Right ventricle myocardium superior (tissue), 1 donor: ENCODE data around the gene CALM3. TPM values are rescaled to one million over a fixed set of nuclear protein-coding genes. Genes with fewer than 3 reads are reported as not detected.
"Not testable (repeated sequence)": the region's sequence is repeated elsewhere in the genome, so short reads cannot be mapped to it uniquely, and the experiment has no call there.

Experiments
- ATAC-seq: fragments of 200-7000 bp; cut with Tn5 transposase; one replicate; pipeline ENCODE4 v1.9.1; 2020; ENCODE audit warnings: mild to moderate bottlenecking; ENCODE audit not compliant: poor library complexity
- DNase-seq: peaks from one replicate; pipeline ENCODE4 v3.0.0-alpha.2; 2020
- intact Hi-C: fragments of 100-400 bp; cut with DNase I; formaldehyde crosslinking; loops from one replicate; pipeline ENCODE4 v1.11.2; 2022
- long read RNA-seq: library from polyadenylated mRNA; unstranded; transcript quantifications from one replicate; pipeline ENCODE4 v2.0.0, GENCODE V29; 2021
- total RNA-seq: library from RNA; stranded (reverse); fragmentation: NEBNext Ultra II Directional; extraction: Animal tissue kit (Norgen Biotek cat#: 25700); gene quantifications from one replicate; pipeline ENCODE4 v1.2.1, GENCODE V29; 2021
- donor health status: DM: no; HTN: yes; CAD: no; lungs with severe emphysema.

CALM3 gene
- total RNA-seq, result 326 TPM
- long read RNA-seq, transcript CALM3-207 (4 exons, 721 nt), result minor isoform, 13 of 998 reads
- long read RNA-seq, transcript CALM3-201 (6 exons, 2,289 nt), result major isoform, 924 of 998 reads
- long read RNA-seq, partial matches to known transcripts, result 28 of 998 reads
- long read RNA-seq, other reads (novel, unspliced or antisense), result 32 of 998 reads

DNA sequence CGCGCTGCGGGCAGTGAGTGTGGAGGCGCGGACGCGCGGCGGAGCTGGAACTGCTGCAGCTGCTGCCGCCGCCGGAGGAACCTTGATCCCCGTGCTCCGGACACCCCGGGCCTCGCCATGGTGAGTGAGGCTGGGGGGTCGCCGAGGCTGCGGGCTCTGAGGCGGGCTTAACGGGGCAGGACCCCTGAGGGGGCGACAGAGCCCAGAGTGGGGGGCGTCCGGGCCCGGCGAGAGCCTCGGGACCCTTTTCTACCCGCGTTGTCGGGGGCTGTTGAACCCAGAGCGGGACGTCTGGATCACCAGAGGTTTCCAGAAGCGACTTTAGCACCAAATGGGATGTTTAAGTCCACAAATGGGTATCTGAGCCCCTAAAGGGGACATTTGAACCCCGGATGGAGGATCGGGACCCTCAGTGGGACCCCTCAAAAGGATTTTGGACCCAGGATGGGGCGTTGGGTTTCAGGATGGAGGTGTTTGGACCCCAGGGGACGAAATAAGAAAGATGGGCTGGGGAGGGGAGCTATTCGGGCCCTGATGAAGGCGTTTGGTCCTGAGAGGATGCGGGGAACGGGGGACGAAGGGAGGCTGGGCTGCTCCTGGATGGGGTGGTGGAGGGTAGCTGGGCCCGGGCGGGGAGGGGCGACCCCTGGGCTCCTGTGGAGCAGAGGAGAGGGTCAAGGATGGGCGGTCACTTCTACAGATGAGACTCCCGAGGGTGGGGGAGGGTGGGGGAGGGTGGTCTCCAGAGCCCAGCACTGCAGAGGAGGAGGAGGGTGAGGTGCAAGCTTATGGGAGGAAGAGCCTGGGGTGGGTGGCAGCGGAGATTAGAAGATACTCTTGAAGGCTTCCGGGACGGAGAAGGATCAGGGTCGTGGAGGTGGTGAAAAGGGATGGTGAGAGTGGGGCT lies at the start of gene CALM3:
Gene CALM3, plus strand, starts transcription at position 13 of the 907 bp plus-strand sequence. Its CDS starts 105 bp downstream, at position 118.
- DNase-seq (no peak), ATAC-seq (peak; percentile 3)
- intact Hi-C loops, result loop anchor here (10.0 kb wide), 1 partner anchor 133 kb away; no protein-coding TSS in a partner anchor

DNA sequence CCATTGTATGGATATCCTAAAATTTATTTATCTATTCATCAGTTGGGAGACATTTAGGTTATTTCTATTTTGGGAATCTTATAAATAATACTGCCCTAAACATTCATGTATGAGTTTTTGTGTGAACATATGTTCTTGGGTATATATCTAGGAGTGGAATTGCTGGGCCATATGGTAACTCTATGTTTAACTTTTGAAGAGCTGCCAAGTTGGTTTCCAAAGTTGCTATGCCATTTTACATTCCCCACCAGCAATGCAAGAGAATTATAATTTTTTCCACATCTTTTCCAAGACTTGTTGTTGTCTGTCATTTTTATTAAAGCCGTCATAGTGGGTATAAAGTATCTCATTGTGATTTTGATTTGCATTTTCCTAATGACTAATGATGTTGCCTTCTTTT lies 48.2 kb upstream of the CALM3 start:
- intact Hi-C loops, result no loop called here
- ATAC-seq (no peak), DNase-seq (no peak)

DNA sequence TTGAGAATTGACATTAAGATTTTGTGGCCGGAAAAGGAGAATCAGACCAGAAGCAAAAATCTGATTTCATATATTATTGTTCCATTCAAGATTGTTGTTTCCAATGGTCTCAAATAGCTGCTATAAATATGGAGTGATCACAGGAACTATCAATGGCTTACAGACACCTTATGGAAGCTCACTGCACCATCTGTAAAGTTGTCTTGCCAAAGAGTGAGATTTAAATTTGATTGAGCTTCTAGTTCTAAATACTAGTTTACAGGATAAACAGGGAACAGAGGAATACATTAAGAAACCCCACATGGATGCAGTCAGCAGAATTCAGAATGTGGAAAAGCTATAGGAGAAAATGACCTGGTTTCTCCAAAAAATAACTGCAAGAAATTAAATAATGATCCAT lies 47.0 kb upstream of the CALM3 start:
- no peak for DNase-seq
- intact Hi-C loops, result no loop called here
- ATAC-seq, result no peak

DNA sequence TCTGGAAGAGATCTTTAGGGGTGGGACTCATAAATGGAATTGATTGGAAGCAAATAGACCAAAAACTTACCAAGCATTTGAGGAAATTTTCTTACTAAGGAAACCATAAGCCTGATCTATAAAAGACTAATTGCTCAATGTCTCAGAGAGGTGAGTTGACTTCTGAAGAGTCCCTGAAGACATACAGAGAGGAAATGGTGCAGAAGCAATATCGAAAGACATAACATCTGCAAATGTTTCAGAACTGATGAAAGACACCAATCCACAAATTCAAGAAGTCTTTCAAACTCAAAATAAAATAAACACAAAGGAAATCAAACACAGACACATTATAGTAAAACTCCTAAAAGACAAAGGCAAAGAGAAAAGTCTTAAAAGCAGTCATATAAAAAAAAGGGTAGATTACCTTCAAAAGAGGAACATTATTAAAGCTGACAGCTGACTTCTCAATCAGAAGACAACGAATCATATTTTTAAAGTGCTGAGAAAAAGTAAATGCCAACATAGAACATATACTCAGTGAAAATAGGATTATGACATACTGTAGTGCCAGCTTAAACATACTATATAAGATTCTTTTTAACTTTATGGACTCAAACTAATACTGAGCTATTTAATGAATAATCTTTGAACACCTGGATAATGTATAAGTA lies 45.4 kb upstream of the CALM3 start:
- ATAC-seq (no peak), DNase-seq (no peak)
- intact Hi-C loops, result no loop called here

DNA sequence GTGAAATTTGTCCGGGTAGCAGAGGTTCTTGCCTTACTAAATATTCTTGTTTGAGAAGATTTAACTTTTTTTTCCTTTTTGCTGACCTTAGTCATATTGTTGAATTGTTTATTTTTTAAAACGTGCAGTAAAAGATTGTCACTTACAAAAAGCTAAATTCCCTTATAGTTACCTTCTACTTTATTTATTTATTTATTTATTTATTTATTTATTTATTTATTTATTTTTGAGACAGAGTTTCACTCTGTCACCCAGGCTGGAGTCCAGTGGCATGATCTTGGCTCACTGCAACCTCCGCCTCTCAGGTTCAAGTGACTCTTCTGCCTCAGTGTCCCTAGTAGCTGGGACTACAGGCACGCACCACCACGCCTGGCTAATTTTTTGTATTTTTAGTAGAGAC lies 44.7 kb upstream of the CALM3 start:
- intact Hi-C loops, ATAC-seq: not testable (repeated sequence)

DNA sequence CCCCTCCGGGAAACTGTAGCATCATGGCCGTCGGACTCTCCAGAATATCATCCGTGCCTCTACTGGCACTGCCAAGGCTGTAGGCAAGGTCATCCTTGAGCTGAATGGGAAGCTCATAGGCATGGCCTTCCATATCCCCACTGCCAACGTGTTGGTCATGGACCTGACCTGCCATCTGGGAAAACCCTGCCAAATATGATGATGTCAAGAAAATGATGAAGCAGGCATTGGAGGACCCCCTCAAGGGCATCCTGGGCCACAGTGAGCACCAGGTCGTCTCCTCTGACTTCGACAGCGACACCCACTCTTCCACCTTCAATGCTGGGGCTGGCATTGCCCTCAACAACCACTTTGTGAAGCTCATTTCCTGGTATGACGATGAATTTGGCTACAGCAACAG lies 41.9 kb upstream of the CALM3 start:
- intact Hi-C loops, result no loop called here

More for the DNA sequence above, 44.7 kb upstream of the CALM3 start:
- not testable (repeated sequence) for DNase-seq

DNA sequence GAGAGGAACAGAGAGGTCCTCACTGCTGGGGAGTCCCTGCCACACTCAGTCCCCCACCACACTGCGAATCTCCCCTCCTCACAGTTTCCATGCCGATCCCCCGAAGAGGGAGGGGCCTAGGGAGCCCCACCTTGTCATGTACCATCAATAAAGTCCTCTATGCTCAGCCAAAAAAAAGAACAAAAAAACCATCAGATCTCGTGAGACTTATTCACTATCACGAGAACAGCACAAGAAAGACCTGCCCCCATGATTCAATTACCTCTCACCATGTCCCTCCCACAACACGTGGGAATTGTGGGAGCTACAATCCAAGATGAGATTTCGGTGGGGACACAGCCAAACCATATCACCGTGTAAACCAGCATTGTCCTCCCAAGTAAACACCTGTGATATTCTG lies 41.5 kb upstream of the CALM3 start:
- intact Hi-C loops, DNase-seq: not testable (repeated sequence)

More for the DNA sequence above, 41.9 kb upstream of the CALM3 start:
- DNase-seq, result no peak
- ATAC-seq, result no peak

DNA sequence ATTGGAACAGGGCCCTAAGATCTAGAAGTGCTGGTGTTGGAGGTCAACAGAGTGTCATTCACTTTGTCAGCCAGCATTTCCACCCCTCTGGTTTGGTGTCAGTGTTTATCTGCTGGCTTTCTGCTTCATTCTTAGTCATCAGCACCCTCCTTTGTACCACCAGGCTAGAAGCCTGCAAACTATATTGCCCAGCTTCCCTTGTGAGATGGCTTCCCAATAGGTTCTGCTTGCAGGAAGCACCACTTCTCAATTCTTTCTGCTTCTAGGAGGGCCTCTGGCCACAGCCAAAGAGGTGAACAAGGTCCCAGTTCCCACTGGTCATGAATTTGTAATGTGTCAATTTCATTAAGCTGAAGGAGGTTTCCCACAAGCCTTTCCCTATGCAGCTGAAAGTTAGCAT lies 36.4 kb upstream of the CALM3 start:
- intact Hi-C loops, result no loop called here
- no peak for DNase-seq
- ATAC-seq, result no peak

More for the DNA sequence above, 41.5 kb upstream of the CALM3 start:
- ATAC-seq, result not testable (repeated sequence)

DNA sequence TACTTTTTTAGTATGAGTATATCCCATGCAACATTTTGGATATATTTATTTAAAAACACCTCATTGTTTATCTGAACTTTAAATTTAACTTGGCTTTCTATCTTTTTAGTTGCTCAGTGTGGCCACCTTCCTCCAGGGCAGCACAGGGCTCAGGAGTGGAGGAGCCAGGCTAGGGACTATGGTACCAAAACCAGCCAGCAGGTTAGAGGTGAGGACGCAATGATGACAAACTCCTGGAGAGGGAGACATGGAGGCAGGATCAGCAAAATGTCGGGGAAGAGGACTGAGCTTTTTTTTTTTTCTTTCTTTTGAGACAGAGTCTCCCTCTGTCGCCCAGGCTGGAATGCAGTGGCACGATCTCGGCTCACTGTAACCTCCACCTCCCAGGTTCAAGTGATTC lies 29.6 kb upstream of the CALM3 start:
- intact Hi-C loops, result no loop called here
- ATAC-seq (no peak), DNase-seq (no peak)

DNA sequence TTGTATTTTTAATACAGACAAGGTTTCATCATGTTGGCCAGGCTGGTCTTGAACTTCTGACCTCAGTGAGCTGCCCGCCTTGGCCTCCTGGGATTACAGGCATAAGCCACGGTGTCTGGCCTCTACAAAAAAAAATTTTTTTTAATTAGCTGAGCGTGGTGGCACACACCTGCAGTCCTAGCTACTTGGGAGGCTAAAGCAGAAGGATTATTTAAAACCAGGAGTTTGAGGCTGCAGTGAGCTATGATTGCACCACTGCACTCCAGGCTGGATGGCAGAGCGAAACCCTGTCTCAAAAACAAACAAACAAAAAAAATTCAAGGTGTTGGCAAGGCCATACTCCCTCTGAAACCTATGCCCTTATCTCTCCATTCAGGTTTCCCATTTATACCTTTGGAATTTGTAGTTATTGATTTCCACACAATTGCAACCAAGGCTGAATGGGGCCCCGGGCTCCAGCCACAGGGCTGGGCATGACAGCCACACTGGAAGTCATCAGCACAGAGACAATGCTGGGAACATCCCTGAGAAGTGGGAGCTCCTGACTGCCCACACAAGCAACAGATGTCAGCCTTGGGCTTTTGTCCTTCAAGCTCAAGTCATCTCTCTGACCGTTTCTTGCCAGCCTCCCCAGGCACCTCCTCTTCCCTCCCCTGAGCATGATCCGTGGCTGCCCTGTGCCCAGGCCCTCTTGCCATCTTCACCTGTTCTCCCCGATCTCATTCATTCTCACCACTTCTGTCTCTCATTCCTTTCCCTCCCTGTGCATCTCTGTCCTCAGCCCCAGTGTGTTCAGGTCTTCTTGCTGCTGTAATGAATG lies 27.2 kb upstream of the CALM3 start:
- intact Hi-C loops, result no loop called here
- no peak for ATAC-seq
- DNase-seq, result no peak

DNA sequence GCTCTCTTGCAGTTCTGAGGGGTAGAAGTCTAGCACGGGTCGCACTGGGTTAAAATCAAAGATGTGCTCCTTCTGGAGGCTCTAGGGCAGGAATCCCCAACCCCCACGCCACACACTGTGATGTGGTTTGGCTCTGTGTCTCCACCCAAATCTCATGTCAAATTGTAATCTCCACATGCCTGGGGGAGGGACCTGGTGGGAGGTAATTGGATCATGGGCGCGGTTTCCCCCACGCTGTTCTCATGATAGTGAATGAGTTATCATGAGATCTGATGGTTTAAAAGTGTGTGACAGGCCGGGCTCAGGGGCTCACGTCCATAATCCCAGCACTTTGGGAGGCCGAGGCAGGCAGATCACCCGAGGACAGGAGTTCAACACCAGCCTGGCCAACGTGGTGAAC lies 26.6 kb upstream of the CALM3 start:
- intact Hi-C loops, result no loop called here
- ATAC-seq, result no peak

DNA sequence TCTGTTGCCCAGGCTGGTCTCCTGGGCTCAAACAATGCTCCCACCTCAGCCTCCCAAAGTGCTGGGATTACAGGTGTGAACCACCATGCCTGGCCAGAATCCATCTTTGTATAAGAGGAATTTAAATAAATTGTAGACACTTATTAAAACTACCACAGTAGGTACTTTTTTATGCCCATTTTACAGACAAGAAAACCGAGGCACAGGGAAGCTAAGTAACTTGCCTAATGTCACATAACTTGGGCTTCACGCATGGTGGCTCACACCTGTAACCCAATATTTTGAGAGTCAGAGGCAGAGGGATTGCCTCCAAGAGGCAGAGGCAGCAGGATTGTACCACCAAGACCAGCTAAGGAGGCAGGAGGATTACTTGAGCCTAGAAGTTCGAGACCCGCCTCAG lies 22.7 kb upstream of the CALM3 start:
- no peak for DNase-seq
- intact Hi-C loops, result no loop called here
- ATAC-seq, result no peak

More for the DNA sequence above, 26.6 kb upstream of the CALM3 start:
- DNase-seq, result no peak

DNA sequence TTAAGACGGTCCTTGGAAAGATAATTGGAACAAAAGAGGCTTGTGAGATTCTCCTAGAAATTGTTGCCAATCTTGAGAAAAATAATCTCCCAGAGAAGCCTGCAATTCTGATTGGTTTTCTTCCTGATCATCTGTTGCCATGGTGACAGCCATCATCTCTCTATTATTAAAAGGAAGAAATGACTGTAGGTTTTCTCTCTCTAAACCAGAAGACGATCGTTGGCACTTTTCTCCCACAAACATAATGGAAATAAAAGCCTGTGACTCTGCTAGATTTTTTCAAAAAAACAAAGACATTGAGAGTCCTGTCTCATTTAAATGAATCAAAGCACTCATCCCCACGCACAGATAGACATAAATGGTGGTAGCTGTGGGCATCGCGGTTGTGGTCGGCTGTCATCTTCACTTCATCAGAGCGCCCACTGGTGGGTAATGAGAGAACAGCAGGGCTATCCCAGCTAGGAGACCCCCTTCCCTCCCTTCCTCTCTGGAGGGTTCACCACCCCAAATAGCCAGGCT lies 21.7 kb upstream of the CALM3 start:
- DNase-seq (no peak), ATAC-seq (no peak)
- intact Hi-C loops, result no loop called here

DNA sequence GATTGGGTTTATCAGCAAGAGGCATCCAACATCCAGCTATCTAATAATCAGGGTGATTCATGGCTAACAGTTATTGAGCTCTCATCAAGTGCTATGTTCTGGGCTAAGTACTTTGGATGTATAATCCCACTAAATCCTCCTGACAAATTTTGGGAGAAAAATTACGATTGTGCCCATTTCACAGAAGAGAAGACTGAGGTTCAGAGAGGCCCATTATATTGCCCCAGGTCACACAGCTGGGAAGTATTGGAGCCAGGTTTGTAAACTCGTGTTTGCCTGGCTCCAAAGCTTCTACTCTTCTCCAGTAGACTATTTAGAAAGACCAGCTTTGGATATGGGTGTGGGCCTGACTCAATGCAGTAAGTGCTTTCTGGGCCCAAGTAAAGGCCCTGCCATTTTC lies 20.9 kb upstream of the CALM3 start:
- intact Hi-C loops, result no loop called here
- DNase-seq, result no peak
- ATAC-seq, result no peak

DNA sequence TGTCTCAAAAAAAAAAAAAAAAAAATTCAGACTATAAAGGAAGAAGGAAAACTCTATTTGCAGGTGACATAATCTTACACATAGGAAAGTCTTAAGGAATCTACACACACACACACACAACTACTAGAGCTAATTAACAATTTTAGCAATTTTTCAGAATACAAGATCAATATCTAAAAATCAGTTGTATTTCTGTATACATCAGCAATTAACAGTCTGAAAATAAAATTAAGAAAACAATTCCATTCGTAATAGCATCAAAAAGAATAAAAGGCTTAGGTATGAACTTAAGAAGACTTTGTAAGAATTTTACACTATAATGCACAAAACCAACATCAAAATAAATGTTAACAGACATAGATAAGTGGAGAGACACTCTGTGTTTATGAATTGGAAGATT lies 15.6 kb upstream of the CALM3 start:
- intact Hi-C loops, result no loop called here
- ATAC-seq (no peak), DNase-seq (no peak)

DNA sequence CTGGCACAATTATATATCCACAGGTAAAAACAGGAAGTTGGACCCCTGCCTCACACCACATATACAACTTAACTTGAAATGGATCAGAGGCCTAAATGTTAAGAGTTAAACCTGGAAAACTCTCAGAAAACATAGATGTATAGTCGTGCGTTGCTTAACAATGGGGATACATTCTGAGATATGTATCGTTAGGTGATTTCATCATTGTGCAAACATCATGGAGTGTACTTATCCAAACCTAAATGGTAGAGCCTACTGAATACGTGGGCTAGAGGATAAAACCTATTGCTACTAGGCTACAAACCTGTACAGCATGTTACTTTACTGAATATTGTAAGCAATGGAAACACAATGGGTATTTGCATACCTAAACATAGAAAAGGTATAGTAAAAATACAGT lies 14.8 kb upstream of the CALM3 start:
- DNase-seq (no peak), ATAC-seq (no peak)
- intact Hi-C loops, result no loop called here

DNA sequence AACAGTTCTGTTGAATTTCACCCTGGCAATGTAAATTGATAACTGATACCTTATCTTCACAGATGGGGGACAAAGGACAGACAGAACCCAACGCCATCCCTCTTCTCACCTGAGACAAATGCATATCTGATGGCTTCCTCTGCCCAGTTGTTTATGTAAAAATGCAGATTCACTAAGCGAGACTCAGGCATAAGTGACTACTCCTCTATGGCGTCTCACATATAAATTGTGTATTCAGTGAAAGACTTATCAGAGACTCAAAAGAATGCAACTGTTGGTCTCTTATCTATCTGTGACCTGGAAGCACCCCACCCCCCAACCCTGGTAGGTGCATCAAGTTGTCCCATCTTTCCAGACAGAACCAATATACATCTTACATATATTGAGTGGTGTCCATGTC lies 13.3 kb upstream of the CALM3 start:
- intact Hi-C loops, result no loop called here
- DNase-seq, result no peak
- ATAC-seq, result no peak

DNA sequence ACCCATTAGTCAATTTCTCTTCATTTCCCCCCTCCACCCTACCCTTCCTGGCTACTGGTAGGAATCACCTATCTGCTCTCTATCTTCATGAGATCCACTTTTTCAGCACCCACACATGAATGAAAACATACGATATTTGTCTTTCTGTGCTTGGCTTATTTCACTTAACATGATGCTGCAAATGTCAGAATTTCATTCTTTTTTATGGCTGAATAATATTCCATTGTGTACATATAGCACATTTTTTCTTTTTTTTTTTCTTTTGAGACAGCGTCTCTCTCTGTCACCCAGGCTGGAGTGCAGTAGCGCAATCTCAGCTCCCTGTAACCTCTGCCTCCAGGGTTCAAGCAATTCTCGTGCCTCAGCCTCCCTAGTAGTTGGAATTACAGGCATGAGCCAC lies 9.9 kb upstream of the CALM3 start:
- intact Hi-C loops, result no loop called here
- no peak for DNase-seq
- no peak for ATAC-seq

DNA sequence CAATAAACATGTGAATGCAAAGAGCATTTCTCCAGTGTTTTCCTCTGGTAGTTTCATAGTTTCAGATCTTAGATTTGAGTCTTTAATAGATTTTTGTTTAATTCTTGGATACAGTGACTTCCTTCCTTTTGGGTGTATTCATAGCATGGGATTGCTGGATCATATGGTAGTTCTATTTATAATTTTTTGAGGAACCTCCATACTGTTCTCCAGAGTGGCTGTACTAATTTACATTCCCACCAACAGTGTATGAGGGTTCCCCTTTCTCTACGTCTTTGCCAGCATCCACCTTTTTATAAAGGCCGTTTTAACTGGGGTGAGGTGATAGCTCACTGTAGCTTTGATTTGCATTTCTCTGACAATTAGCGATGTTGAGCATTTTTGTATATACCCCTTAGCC lies 9.3 kb upstream of the CALM3 start:
- ATAC-seq (no peak), DNase-seq (no peak)
- intact Hi-C loops, result no loop called here
